Esophagus squamous epithelium (tissue), 5 donors: Measurements from ENCODE around the gene MEF2D. TPM values are rescaled to one million over a fixed set of nuclear protein-coding genes. Genes with fewer than 3 reads are reported as not detected.

Experiments used
- DNase-seq: peaks from one replicate; lab custom pipeline; 2025; lab: John Stamatoyannopoulos, UW
- H3K27ac ChIP-seq, 4 donors: fragments of 200-600 bp; sonication (generic); one replicate each; pipeline ENCODE4 v1.5.1; 2016 to 2019; ENCODE audit warnings: mild to moderate bottlenecking in 1 of 4
- H3K27me3 ChIP-seq, 4 donors: fragments of 200-600 bp; sonication (generic); 1 replicate in 3 of 4; 2 replicates in 1 of 4; pipeline versions ENCODE4 v1.5.1 to v1.6.0; 2017 to 2021; ENCODE audit warnings: antibody characterized with exemption in 1 of 4
- H3K36me3 ChIP-seq, 3 donors: fragments of 200-600 bp; sonication (generic); one replicate each; pipeline ENCODE4 v1.5.1; 2016 to 2019
- H3K4me1 ChIP-seq, 3 donors: fragments of 200-600 bp; sonication (generic); one replicate each; pipeline ENCODE4 v1.5.1; 2017 to 2019
- H3K4me3 ChIP-seq, 4 donors: fragments of 200-600 bp; sonication (generic); 1 replicate in 3 of 4; 2 replicates in 1 of 4; pipeline ENCODE4 v1.5.1; 2016 to 2019; ENCODE audit warnings: mild to moderate bottlenecking in 2 of 4, moderate library complexity in 1 of 4
- H3K9me3 ChIP-seq, 3 donors: fragments of 200-600 bp; sonication (generic); one replicate each; pipeline ENCODE4 v1.5.1; 2016 to 2019
- POLR2A ChIP-seq, 4 donors: fragments of 450-650 bp; IDR thresholded peaks; one replicate each; pipeline ENCODE4 v1.6.1; 2017; ENCODE audit warnings: antibody characterized with exemption in 4 of 4, mild to moderate bottlenecking in 4 of 4, moderate library complexity in 3 of 4
- WGBS, 2 donors: methylation state at CpG; one replicate each; pipeline ENCODE4 v1.1.5; 2018; 5-methylcytosine and 5-hydroxymethylcytosine counted together
- intact Hi-C: fragments of 100-400 bp; cut with DNase I; formaldehyde crosslinking; loops from one replicate; pipeline ENCODE4 v1.15.0; 2022
- total RNA-seq, 4 donors: library from RNA; depleted of rRNA; stranded (reverse); fragments of >200 nt; gene quantifications; one replicate each; pipeline ENCODE4 v1.1.0, GENCODE V29; 2016
- TF ChIP-seq, protein P1 (sequence below), 6 experiments: fragments of 450-650 bp in 4 of 6; fragments of 200-600 bp in 2 of 6; sonication (generic) in 2 of 6; IDR thresholded peaks; one replicate each; pipeline ENCODE4 v1.5.1; 2016 to 2019; ENCODE audit warnings: antibody characterized with exemption in 6 of 6, mild to moderate bottlenecking in 4 of 6, moderate library complexity in 4 of 6
- donor health status: DM: yes; HTN: yes; CAD: no.

Gene MEF2D
- total RNA-seq, 4 donors from 2014 or later, result 9.1 to 30.1 (median 12.1) TPM

DNA sequence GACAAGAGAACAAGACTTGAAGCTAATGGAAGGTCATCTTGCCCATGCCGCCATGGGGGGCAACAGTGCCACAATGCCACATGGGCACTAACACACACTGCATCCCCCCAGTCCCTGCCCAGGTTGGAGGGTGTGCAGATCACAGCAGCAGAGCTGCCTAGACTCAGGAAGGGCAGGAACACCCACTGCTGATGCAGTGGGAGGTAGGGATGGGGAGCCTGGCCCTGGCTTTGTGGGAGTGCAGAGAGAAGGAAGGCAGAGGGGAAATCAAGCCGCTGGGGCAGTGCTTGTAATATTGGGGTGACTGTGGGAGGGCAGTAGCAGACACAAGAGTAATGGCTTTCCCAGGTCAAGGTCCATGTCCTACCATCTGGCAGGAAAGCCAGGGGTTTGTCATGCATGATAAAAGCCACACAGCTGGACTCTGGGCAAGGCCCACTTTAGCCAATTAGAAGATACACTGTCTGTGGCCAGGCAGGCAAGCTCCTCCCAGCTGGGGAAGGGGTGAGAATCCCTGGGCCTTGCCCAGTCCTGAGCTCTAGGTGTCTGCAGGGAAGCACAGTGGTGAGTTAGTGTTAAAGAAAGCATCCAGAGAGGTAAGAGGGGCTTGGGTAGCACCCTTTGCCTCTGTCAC is 25.4 kb upstream of the MEF2D start:
- H3K27ac ChIP-seq, result no peak overlapping the region
- peaks cover 0 to 6% (median 0%) of the 10 kb centered on the region in 3 donors for H3K4me1 ChIP-seq
- intact Hi-C loops, result no loop called here
- DNase-seq, result no peak
- no peaks in the 10 kb centered on the region for H3K27me3 ChIP-seq
- no peaks in the 10 kb centered on the region for H3K9me3 ChIP-seq
- H3K36me3 ChIP-seq, result peaks cover 0 to 12% (median 0%) of the 10 kb centered on the region in 3 donors
- no peak for TF ChIP-seq POLR2A (IDR thresholded peaks at IDR 0.05)
- TF ChIP-seq, protein P1, sequence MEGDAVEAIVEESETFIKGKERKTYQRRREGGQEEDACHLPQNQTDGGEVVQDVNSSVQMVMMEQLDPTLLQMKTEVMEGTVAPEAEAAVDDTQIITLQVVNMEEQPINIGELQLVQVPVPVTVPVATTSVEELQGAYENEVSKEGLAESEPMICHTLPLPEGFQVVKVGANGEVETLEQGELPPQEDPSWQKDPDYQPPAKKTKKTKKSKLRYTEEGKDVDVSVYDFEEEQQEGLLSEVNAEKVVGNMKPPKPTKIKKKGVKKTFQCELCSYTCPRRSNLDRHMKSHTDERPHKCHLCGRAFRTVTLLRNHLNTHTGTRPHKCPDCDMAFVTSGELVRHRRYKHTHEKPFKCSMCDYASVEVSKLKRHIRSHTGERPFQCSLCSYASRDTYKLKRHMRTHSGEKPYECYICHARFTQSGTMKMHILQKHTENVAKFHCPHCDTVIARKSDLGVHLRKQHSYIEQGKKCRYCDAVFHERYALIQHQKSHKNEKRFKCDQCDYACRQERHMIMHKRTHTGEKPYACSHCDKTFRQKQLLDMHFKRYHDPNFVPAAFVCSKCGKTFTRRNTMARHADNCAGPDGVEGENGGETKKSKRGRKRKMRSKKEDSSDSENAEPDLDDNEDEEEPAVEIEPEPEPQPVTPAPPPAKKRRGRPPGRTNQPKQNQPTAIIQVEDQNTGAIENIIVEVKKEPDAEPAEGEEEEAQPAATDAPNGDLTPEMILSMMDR (IDR thresholded peaks at IDR 0.05), result no peak
- H3K4me3 ChIP-seq, result no peak overlapping the region
- WGBS, 2 donors, result 79 to 100% methylated on average over 2 of the region's 2 CpGs

DNA sequence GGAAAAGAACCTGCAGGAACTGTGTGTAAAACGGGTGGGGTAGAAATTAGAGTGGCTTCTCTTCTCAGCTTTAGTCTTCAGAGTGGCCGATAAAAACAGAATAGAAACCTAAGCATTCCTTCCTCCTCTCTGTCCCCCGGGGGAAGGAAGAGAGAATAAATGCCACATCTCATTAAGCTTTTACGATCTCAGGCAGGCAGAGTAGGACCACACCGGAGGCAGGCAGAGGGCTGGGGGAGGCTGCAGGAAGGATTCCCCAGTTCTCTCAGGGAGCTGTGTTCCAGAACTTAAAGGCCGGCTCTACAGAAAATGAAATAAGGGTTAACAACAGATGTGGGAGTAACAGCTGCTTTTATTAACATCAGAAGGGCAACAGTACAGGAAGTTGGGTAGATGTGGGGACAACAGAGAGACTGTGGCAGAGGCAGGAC is 24.5 kb upstream of the MEF2D start:
- H3K4me3 ChIP-seq, result no peak overlapping the region
- no peak for DNase-seq
- WGBS, 2 donors, result 63 to 69% methylated on average over 6 of the region's 6 CpGs
- peaks cover 0 to 3% (median 0%) of the 10 kb centered on the region in 3 donors for H3K36me3 ChIP-seq
- intact Hi-C loops, result no loop called here
- peaks cover 0 to 6% (median 0%) of the 10 kb centered on the region in 3 donors for H3K4me1 ChIP-seq
- no peaks in the 10 kb centered on the region for H3K27me3 ChIP-seq
- peak overlapping the region in 1 of 4 donors; percentile 18 for H3K27ac ChIP-seq
- no peaks in the 10 kb centered on the region for H3K9me3 ChIP-seq
- TF ChIP-seq, protein P1 (IDR thresholded peaks at IDR 0.05), result no peak
- TF ChIP-seq POLR2A (IDR thresholded peaks at IDR 0.05), result no peak

DNA sequence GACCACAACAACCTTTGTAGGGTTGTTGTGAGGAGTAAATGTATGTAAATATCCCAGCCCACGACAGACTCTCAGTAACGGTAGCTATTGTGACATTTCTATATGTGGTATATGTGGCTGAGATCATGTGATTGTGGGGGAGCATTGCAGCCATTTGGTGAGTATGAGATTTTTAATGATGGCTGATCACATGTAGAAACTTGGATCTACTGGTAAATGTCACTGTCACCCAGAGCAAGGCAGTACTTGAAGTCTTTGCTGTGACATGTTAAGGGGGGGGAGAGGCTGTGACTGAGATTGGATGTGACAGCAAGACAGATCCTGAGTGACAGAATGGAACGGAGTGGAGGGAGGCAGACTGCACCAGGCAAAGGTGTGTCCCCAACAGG is 23.9 kb upstream of the MEF2D start:
- no peaks in the 10 kb centered on the region for H3K9me3 ChIP-seq
- WGBS, 2 donors, result 57 to 65% methylated on average over 3 of the region's 3 CpGs
- H3K4me3 ChIP-seq, result no peak overlapping the region
- H3K36me3 ChIP-seq, result no peaks in the 10 kb centered on the region
- intact Hi-C loops, result no loop called here
- no peak for DNase-seq
- peak overlapping the region in 1 of 4 donors; percentile 18 for H3K27ac ChIP-seq
- H3K27me3 ChIP-seq, result no peaks in the 10 kb centered on the region
- TF ChIP-seq, protein P1 (IDR thresholded peaks at IDR 0.05), result no peak
- TF ChIP-seq POLR2A (IDR thresholded peaks at IDR 0.05), result no peak
- H3K4me1 ChIP-seq, result peaks cover 0 to 6% (median 0%) of the 10 kb centered on the region in 3 donors

DNA sequence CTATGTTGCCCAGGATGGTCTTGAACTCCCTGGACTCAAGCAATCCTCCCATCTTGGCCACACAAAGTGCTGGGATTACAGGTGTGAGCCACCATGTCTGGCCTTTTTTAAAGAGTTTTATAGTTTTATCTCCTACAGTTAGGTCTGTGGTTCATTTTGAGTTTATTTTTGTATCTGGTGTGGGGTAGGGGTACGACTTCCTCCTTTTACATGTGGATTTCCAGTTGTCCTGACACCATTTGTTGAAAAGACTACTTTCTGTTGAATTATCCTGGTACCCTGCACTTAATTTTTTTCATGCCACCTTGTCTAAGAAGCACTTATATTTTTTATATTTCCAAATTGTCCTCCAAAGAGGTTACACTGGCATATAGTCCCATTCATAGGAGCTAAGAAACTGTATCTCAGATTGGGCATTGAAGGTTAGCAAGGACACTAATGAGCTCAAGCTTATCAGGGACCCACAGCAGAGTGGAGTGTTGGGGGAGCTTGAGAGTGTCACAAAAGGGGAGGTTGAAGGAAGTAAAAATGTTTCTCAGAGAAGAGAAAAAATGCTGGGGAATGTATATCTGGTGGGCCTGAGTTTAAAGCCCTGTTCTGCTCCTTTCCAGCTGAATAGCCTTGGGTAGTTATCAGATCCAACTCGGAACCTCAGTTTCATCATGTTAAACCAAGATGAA is 23.4 kb upstream of the MEF2D start:
- Histone ChIP-seq H3K36me3 (no peaks in the 10 kb centered on the region), H3K4me3 (no peak overlapping the region), H3K9me3 (no peaks in the 10 kb centered on the region), H3K27me3 (no peaks in the 10 kb centered on the region), H3K27ac (no peak overlapping the region), H3K4me1 (peaks cover 0 to 6% (median 0%) of the 10 kb centered on the region in 3 donors)
- WGBS, 2 donors, result 69 to 71% methylated on average over 2 of the region's 2 CpGs
- no peak for DNase-seq
- no peak for TF ChIP-seq POLR2A (IDR thresholded peaks at IDR 0.05)
- TF ChIP-seq, protein P1 (IDR thresholded peaks at IDR 0.05), result no peak
- intact Hi-C loops, result no loop called here

DNA sequence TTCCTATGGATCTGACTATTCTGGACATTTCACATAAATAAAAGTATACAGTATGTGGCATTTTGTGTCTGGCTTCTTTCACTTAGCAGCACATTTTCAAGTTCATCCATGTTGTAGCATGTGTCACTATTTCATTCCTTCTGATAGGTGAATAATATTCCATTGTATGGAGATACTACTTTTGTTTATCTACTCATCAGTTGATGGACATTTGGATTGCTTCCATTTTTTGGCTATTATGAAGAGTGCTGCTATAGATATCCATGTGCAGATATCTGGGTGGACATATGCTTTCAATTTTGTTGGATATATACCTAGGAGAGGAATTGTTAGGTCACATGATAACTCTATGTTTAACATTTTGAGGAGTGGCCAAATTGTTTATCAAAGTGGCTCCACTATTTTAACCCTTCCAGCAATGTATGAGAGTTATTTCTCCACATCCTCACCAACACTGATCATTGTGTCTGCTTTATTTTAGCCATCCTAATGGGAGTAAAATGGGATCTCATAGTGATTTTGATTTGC is 21.9 kb upstream of the MEF2D start:
- H3K36me3 ChIP-seq, result no peaks in the 10 kb centered on the region
- TF ChIP-seq, protein P1 (IDR thresholded peaks at IDR 0.05), result no peak
- TF ChIP-seq POLR2A (IDR thresholded peaks at IDR 0.05), result no peak
- H3K4me3 ChIP-seq, result no peak overlapping the region
- intact Hi-C loops, result no loop called here
- no peak overlapping the region for H3K27ac ChIP-seq
- no peaks in the 10 kb centered on the region for H3K9me3 ChIP-seq
- no peak for DNase-seq
- no peaks in the 10 kb centered on the region for H3K27me3 ChIP-seq
- peaks cover 0 to 6% (median 0%) of the 10 kb centered on the region in 3 donors for H3K4me1 ChIP-seq
